HepG2 (cell line): ENCODE results near the gene MAP3K4. TPM values are rescaled to one million over a fixed set of nuclear protein-coding genes. Genes with fewer than 3 reads are reported as not detected.
A peak's percentile ranks its signal among the peaks of the same experiment; 100 is the strongest.
"Not testable (repeated sequence)": the region's sequence is repeated elsewhere in the genome, so short reads cannot be mapped to it uniquely, and the experiment has no call there.

Experiments
- ATAC-seq: fragments of 200-7000 bp; cut with Tn5 transposase; 3 replicates; pipeline ENCODE4 v1.9.1; 2020; ENCODE audit warnings: mild to moderate bottlenecking, moderate library complexity
- BruUV-seq: library from RNA; stranded (reverse); fragments of 400-500 nt; replicated peaks from 2 replicates; lab custom pipeline; 2021; lab: Mats Ljungman, UMichigan
- CTCF ChIA-PET: fragments of 300-600 bp; formaldehyde crosslinking; extraction: SDS; loops from one replicate; lab custom pipeline; 2021; ENCODE audit warnings: low total read pairs, inconsistent platforms, low intra/inter-chr PET ratio; lab: Yijun Ruan, JAX
- POLR2A ChIA-PET: fragments of 350-600 bp; sonication (Branson Sonifier 250); formaldehyde crosslinking; loops from one replicate; lab custom pipeline; 2020; ENCODE audit warnings: antibody characterized with exemption, inconsistent platforms; lab: Yijun Ruan, JAX
- DNase-seq: peaks from one replicate; pipeline ENCODE4 v3.0.0-alpha.2; 2015; ENCODE audit warnings: low spot score
- FAIRE-seq: peaks from 3 replicates; lab custom pipeline; 2011; peaks lifted over from hg19 to GRCh38; lab: Jason Lieb, UNC
- H2AFZ ChIP-seq: one replicate; pipeline ENCODE4 v1.6.1; 2011; ENCODE audit warnings: low read length, inconsistent platforms
- H3K27ac ChIP-seq: fragments of 300-600 bp; 3 replicates; pipeline ENCODE4 v1.8.0; 2011; ENCODE audit warnings: mixed run types, mild to moderate bottlenecking, mixed read lengths, low read length, inconsistent platforms; ENCODE audit not compliant: insufficient read depth; ENCODE audit errors: extremely low read length
- H3K27me3 ChIP-seq, 2 experiments: fragments of 200-600 bp in 1 of 2; 2 replicates in 1 of 2; 3 replicates in 1 of 2; pipeline versions ENCODE4 v1.6.0 to v1.8.0; 2011; ENCODE audit warnings: low read length in 2 of 2, mild to moderate bottlenecking in 2 of 2, moderate library complexity in 2 of 2, inconsistent platforms in 1 of 2; ENCODE audit not compliant: insufficient read depth in 2 of 2, control insufficient read depth in 1 of 2
- H3K36me3 ChIP-seq, 2 experiments: fragments of 200-600 bp in 1 of 2; replicated peaks in 1 of 2; 2 replicates in 1 of 2; 3 replicates in 1 of 2; pipeline versions ENCODE4 v1.5.1 to v1.8.0; 2011; ENCODE audit warnings: low read length in 2 of 2, inconsistent platforms in 1 of 2; ENCODE audit not compliant: insufficient read depth in 2 of 2, control insufficient read depth in 1 of 2
- H3K4me1 ChIP-seq: 2 replicates; pipeline ENCODE4 v1.5.1; 2012; ENCODE audit warnings: low read length, inconsistent platforms; ENCODE audit not compliant: insufficient read depth
- H3K4me2 ChIP-seq: 2 replicates; pipeline ENCODE4 v1.6.0; 2011; ENCODE audit warnings: low read depth, low read length, inconsistent platforms
- H3K4me3 ChIP-seq, 3 experiments: fragments of 200-600 bp in 1 of 3; sonication (generic), shearing (Covaris generic) in 1 of 3; replicated peaks in 1 of 3; 2 replicates each; pipeline ENCODE4 v1.5.1; 2011 to 2016; ENCODE audit warnings: low read length in 3 of 3, inconsistent platforms in 2 of 3, low read depth in 2 of 3, mild to moderate bottlenecking in 2 of 3, control low read depth in 1 of 3, mixed read lengths in 1 of 3; ENCODE audit not compliant: insufficient read depth in 1 of 3
- H3K79me2 ChIP-seq: one replicate; pipeline ENCODE4 v1.6.1; 2011; ENCODE audit warnings: low read length, inconsistent platforms; ENCODE audit not compliant: insufficient read depth
- H3K9ac ChIP-seq: 2 replicates; pipeline ENCODE4 v1.6.0; 2011; ENCODE audit warnings: mild to moderate bottlenecking, low read depth, low read length, inconsistent platforms; ENCODE audit not compliant: insufficient read depth
- H3K9me3 ChIP-seq: 2 replicates; pipeline ENCODE4 v1.5.1; 2012; ENCODE audit warnings: mild to moderate bottlenecking, low read length
- H4K20me1 ChIP-seq: 2 replicates; pipeline ENCODE4 v1.6.0; 2011; ENCODE audit warnings: inconsistent platforms, mild to moderate bottlenecking, low read length, moderate library complexity; ENCODE audit not compliant: insufficient read depth
- BCL3 ChIP-seq: sonication (generic); formaldehyde crosslinking; IDR thresholded peaks from 2 replicates; pipeline ENCODE4 v1.5.1; 2020; ENCODE audit warnings: mild to moderate bottlenecking, missing genetic modification reagents, moderate library complexity
- CEBPB ChIP-seq: IDR thresholded peaks from 2 replicates; pipeline ENCODE4 v1.6.1; 2011; ENCODE audit warnings: low read depth, low read length, improper control_type of control experiment, borderline replicate concordance
- NKX3-1 ChIP-seq: sonication (generic); formaldehyde crosslinking; IDR thresholded peaks from 2 replicates; pipeline ENCODE4 v1.5.0; 2020; ENCODE audit warnings: missing genetic modification reagents
- ZNF772 ChIP-seq: sonication (generic); formaldehyde crosslinking; IDR thresholded peaks from 2 replicates; pipeline ENCODE4 v1.5.0; 2020; ENCODE audit warnings: mild to moderate bottlenecking, missing genetic modification reagents
- WGBS: methylation state at CpG from one replicate; pipeline ENCODE4 v1.1.6; 2017; ENCODE audit warnings: low lambda C conversion rate; 5-methylcytosine and 5-hydroxymethylcytosine counted together
- in situ Hi-C: cut with HindIII; loops from 2 replicates; pipeline ENCODE4 v1.10.0; 2017; ENCODE audit warnings: low pct_unique_long_range_greater_than_20kb; ENCODE audit not compliant: extremely low pct_ligation_motif_present
- intact Hi-C: fragments of 100-400 bp; cut with micrococcal nuclease; formaldehyde crosslinking; loops from one replicate; pipeline ENCODE4 v1.10.0; 2022; ENCODE audit not compliant: unreplicated experiment
- polyA plus RNA-seq, 8 experiments: library from polyadenylated mRNA; depleted of rRNA in 3 of 8; stranded (reverse) in 7 of 8; unstranded in 1 of 8; fragments of >200 nt; fragmentation: Illumina TruSeq in 4 of 8; extraction: Trizol in 4 of 8; gene quantifications; 2 replicates each; pipeline versions ENCODE4 v1.2.1 to v1.2.3, GENCODE V29; 2011 to 2016; ENCODE audit warnings: low read depth in 4 of 8, missing spikeins in 1 of 8, mixed read lengths in 1 of 8; ENCODE audit not compliant: insufficient read depth in 1 of 8
- total RNA-seq, 5 experiments: library from RNA; depleted of rRNA; stranded (reverse); fragments of >200 nt; fragmentation: Illumina TruSeq; extraction: Trizol; gene quantifications; 2 replicates each; pipeline ENCODE4 v1.2.3, GENCODE V29; 2016; ENCODE audit warnings: low read depth in 1 of 5

MAP3K4 gene
- total and polyA plus RNA-seq, 2 of the 13 experiments (the other 11 are each of a cell fraction or from before 2014, with no cell fraction given) = 12.9 to 33.6 TPM

GRCh38 chr6:161117942-161118341 is 126.4 kb downstream of the MAP3K4 start:
- H4K20me1 ChIP-seq = no peaks in the 10 kb centered on the region
- ATAC-seq (no peak), FAIRE-seq (no peak), DNase-seq (no peak)
- H3K36me3 ChIP-seq = peaks cover 8 to 55% of the 10 kb centered on the region in 2 experiments; a peak in 4 of 5 replicates
- intact Hi-C loops = no loop called here
- no peak for TF ChIP-seq BCL3 (CRISPR knock-in tag)
- no peak for TF ChIP-seq NKX3-1
- no peak for TF ChIP-seq ZNF772 (CRISPR knock-in tag)
- TF ChIP-seq CEBPB = 0 out of 2 replicates have a peak, but pooled peaks have one; percentile 26
- in situ Hi-C loops = no loop called here
- no peak overlapping the region for H3K4me2 ChIP-seq
- H2AFZ ChIP-seq = no peak overlapping the region
- BruUV-seq = no TSS peak
- WGBS = 94% methylated on average over 2 of the region's 2 CpGs
- H3K4me3 ChIP-seq = no peak overlapping the region
- ChIA-PET POLR2A (no interaction called here), CTCF (no interaction called here)
- no peaks in the 10 kb centered on the region for H3K4me1 ChIP-seq
- H3K27me3 ChIP-seq = no peaks in the 10 kb centered on the region
- no peaks in the 10 kb centered on the region for H3K79me2 ChIP-seq
- no peak overlapping the region for H3K9ac ChIP-seq
- H3K9me3 ChIP-seq = peaks cover 18% of the 10 kb centered on the region; the same call in 1 of the 2 replicates
- H3K27ac ChIP-seq = no peak overlapping the region

GRCh38 chr6:161123319-161123718 is 131.8 kb downstream of the MAP3K4 start:
- DNase-seq, H3K27me3 ChIP-seq, intact Hi-C loops, POLR2A ChIA-PET, FAIRE-seq, H4K20me1 ChIP-seq, ATAC-seq, H2AFZ ChIP-seq, H3K4me2 ChIP-seq, H3K4me3 ChIP-seq, CTCF ChIA-PET, H3K9ac ChIP-seq, H3K79me2 ChIP-seq, H3K27ac ChIP-seq, BruUV-seq, in situ Hi-C loops: not testable (repeated sequence)
- Histone ChIP-seq H3K4me1 (peaks cover 12% of the 10 kb centered on the region), H3K36me3 (peaks cover 1 to 15% of the 10 kb centered on the region in 2 experiments; a peak in 2 of 5 replicates), H3K9me3 (peaks cover 24% of the 10 kb centered on the region; the same call in 1 of the 2 replicates)
